Kidney glomerular epithelial cell (primary cell): Measurements from ENCODE around the gene CLEC16A.
"Not testable (repeated sequence)": the region's sequence is repeated elsewhere in the genome, so short reads cannot be mapped to it uniquely, and the experiment has no call there.

Source experiments
- DNase-seq: peaks from one replicate; lab custom pipeline; 2025; lab: John Stamatoyannopoulos, UW

CLEC16A gene

GRCh38 chr16:10923650-10924214, 20.6 kb upstream of the CLEC16A start:
- DNase-seq: no peak

GRCh38 chr16:10925285-10925684, 19.1 kb upstream of the CLEC16A start:
- not testable (repeated sequence) for DNase-seq

DNA sequence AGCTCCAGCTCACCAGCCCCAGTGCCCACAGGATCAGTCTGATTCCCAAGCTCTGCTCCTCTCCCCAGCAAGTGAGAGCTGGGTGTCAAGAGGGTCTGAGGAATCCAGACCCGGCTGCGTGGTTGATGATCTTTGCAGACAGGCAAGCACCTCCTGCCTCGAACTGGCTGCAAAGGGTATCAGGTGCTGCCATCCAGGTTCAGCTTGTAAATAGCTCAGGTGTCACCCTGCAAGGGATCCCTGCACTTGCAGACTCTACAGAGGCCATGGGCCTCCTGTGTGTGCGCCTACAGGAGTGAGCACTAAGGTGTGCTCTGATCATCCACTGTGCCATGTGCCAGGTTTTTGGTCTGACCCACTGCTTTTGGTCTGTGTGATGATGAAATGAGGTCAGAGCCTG, 18.3 kb upstream of the CLEC16A start:
- no peak for DNase-seq

- no peak for DNase-seq
Measured at GRCh38 chr16:10926867-10927266, 17.5 kb upstream of the CLEC16A start.

DNA sequence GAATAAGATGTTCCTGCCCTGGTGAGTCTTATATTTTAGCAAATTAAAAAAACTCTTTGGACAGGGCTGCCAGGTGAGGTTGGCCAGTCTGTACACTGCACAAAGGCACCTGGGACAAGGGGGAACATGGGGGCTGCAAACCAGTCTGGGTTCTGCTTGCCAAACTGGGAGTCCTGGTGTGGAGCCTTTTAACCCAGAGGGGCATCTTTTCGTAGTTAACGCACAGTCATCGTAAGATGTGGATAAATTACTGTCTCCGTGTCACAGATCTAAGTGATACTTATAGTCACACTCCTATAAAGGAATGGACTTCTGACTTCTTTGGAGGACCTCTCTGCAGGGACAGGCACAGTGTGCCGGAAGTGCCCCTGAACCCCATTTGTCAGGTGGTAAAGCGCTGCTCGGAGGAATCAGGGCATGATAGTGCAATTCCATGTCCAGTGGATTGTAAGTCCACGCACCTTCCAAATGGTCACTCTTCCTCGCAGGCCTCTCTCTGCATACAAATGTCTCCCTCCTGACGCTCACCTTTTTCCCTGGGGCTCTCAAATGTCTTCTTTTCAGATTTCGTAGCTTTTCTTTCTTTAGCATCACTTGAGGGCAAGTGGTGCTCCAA, 16.8 kb upstream of the CLEC16A start:
- DNase-seq: no peak

DNA sequence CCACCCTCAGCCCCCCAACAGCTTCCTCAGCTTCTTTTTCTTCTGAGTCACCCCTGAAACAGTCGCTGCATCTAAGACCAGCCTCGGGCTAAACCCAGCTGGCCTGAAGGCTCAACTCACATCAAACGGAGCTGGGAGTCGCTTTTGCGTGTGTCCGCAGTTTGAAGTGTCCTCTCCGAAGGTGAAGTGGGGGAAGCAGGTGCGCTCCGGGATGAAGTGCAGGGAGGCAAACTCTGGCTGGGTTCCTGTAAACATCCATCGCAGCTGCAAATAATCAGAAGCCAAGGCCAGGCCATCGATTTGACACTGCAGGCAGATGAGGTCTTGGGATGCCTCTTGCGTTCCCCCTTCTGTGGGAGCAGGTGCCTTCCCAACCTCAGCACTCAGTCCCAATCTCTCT, 15.3 kb upstream of the CLEC16A start:
- not testable (repeated sequence) for DNase-seq

- DNase-seq: no peak
Measured at GRCh38 chr16:10929853-10930754, 14.3 kb upstream of the CLEC16A start.

- DNase-seq: no peak
Measured at GRCh38 chr16:10930755-10931093, 13.6 kb upstream of the CLEC16A start.

- no peak for DNase-seq
Measured at GRCh38 chr16:10931134-10931533, 13.2 kb upstream of the CLEC16A start.

- no peak for DNase-seq
Measured at GRCh38 chr16:10931977-10932632, 12.3 kb upstream of the CLEC16A start.

- DNase-seq: no peak
Measured at GRCh38 chr16:10932959-10933710, 11.2 kb upstream of the CLEC16A start.

DNA sequence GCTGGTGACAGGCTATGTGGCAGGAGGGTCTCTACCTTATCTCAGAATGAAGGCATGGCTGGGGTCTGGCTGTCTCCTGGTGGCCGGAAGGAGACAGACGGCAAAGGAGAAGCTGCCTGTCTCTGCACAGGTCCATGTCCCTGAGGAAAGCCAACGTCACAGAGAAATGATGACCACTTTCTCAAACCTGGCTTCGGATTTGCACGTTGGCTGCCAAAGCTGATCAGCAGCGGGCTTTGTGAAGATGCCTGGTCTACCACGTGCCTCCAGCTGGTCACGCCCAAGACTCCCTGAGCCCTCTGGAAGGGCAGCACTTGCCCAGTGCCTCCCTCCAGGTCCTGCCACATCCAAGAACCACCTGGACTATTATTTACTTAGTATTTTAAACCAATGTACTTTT, 10.5 kb upstream of the CLEC16A start:
- no peak for DNase-seq

- no peak for DNase-seq
Measured at GRCh38 chr16:10934325-10935107, 9.8 kb upstream of the CLEC16A start.

GRCh38 chr16:10935226-10935915, 9.0 kb upstream of the CLEC16A start:
- DNase-seq: no peak

- no peak for DNase-seq
Measured at GRCh38 chr16:10936272-10936984, 7.9 kb upstream of the CLEC16A start.

DNA sequence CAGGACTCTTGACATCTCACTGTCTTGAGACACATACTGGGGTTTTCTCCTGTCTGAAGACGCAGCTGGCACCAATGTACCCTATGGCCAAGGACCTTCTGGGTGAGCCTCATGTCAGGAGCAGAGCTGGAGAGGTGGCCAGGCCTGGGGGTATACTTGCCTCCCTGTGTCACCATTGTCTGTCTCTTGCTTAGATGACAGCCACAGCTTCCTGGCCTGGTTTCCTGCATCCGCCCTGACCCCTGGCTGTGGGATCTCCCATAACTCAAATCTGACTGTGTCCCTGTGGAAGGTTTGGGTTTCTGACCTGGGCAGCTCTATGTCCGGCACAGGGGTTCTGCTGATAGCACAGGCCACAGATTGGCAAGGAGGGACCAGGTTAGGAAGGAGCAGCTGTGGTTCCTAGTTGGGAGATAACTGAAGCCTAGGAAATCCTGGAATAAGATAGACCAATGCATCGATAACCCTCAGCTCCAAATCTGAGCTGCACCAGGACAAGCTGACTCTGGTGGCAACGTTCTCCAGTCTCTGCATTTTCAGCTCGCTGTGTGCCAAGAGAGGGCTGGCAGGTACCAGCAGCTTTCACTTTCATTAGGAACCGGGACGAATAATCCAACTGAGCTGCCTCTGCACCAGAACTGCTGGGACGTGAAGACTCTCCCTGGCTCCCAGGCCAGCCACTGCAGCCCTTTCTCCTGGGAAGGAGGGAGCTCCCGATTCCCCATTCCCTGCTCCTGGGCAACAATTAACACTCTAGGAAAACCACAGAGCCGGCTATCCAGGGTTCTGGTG, 7.1 kb upstream of the CLEC16A start:
- no peak for DNase-seq

- no peak for DNase-seq
Measured at GRCh38 chr16:10938321-10938720, 6.0 kb upstream of the CLEC16A start.

- no peak for DNase-seq
Measured at GRCh38 chr16:10938796-10939648, 5.3 kb upstream of the CLEC16A start.
